Endodermal cell (in vitro differentiated cells): ENCODE measurements around the gene OCSTAMP. TPM values are rescaled to one million over a fixed set of nuclear protein-coding genes. Genes with fewer than 3 reads are reported as not detected.

Source experiments
- DNase-seq: peaks from one replicate; pipeline ENCODE4 v3.0.0-alpha.2; 2017
- H3K27ac ChIP-seq: 2 replicates; pipeline ENCODE4 v1.5.1; 2013; ENCODE audit warnings: mild to moderate bottlenecking, low read depth, low read length, moderate library complexity
- H3K27me3 ChIP-seq: 2 replicates; pipeline ENCODE4 v1.6.1; 2013; ENCODE audit warnings: mild to moderate bottlenecking, low read length, moderate library complexity; ENCODE audit not compliant: insufficient read depth, control insufficient read depth, poor library complexity, severe bottlenecking
- H3K36me3 ChIP-seq: 2 replicates; pipeline ENCODE4 v1.7.0; 2013; ENCODE audit warnings: mild to moderate bottlenecking, low read length, moderate library complexity; ENCODE audit not compliant: control insufficient read depth, insufficient read depth
- H3K4me1 ChIP-seq: one replicate; pipeline ENCODE4 v1.7.0; 2013; ENCODE audit warnings: low read length; ENCODE audit not compliant: control insufficient read depth, insufficient read depth
- H3K4me3 ChIP-seq: 2 replicates; pipeline ENCODE4 v1.5.1; 2013; ENCODE audit warnings: mild to moderate bottlenecking, low read length, moderate library complexity
- H3K9ac ChIP-seq: 2 replicates; pipeline ENCODE4 v1.6.1; 2013; ENCODE audit warnings: mild to moderate bottlenecking, low read length, moderate library complexity; ENCODE audit not compliant: poor library complexity, severe bottlenecking; ENCODE audit errors: extremely low read depth
- H3K9me3 ChIP-seq: 2 replicates; pipeline ENCODE4 v1.6.1; 2013; ENCODE audit warnings: mild to moderate bottlenecking, low read length, moderate library complexity; ENCODE audit not compliant: control insufficient read depth
- H3K27ac Mint-ChIP-seq: 2 replicates; pipeline ENCODE4 v1.8.0; 2020; ENCODE audit warnings: mixed read lengths
- H3K27me3 Mint-ChIP-seq: 2 replicates; pipeline ENCODE4 v1.8.0; 2021; ENCODE audit warnings: mild to moderate bottlenecking, mixed read lengths; ENCODE audit not compliant: insufficient read depth
- H3K36me3 Mint-ChIP-seq: 2 replicates; pipeline ENCODE4 v1.8.0; 2020; ENCODE audit warnings: low read depth, mixed read lengths
- H3K4me1 Mint-ChIP-seq: 2 replicates; pipeline ENCODE4 v1.8.0; 2020; ENCODE audit warnings: mixed read lengths
- H3K4me3 Mint-ChIP-seq: 2 replicates; pipeline ENCODE4 v1.8.0; 2020; ENCODE audit warnings: mild to moderate bottlenecking, moderate library complexity, mixed read lengths
- H3K9me3 Mint-ChIP-seq: 2 replicates; pipeline ENCODE4 v1.8.0; 2020; ENCODE audit warnings: mild to moderate bottlenecking, mixed read lengths
- CTCF ChIP-seq: fragments of 200-600 bp; sonication (generic); conservative IDR thresholded peaks from 2 replicates; pipeline ENCODE4 v1.5.0; 2021; ENCODE audit warnings: antibody characterized with exemption, mild to moderate bottlenecking
- WGBS, 2 experiments: methylation state at CpG; one replicate each; pipeline versions ENCODE4 v1.1.5 to v1.1.7; 2013; ENCODE audit warnings: missing lambda C conversion rate in 2 of 2, mixed read lengths in 1 of 2; ENCODE audit not compliant: insufficient coverage in 1 of 2, insufficient read length in 1 of 2; 5-methylcytosine and 5-hydroxymethylcytosine counted together
- total RNA-seq, 2 donors: library from RNA; stranded (reverse); fragmentation: NEBNext Ultra II Directional in 1 of 2; extraction: Animal tissue kit (Norgen Biotek cat#: 25700) in 1 of 2; gene quantifications; 2 replicates in 1 of 2; 3 replicates in 1 of 2; pipeline ENCODE4 v1.2.1, GENCODE V29; 2021

The OCSTAMP gene
- total RNA-seq, 2 donors from 2014 or later, result not detected

- H3K9ac ChIP-seq, result no peak overlapping the region
- Mint-ChIP-seq H3K36me3 (peaks cover 88% of the 10 kb centered on the region), H3K9me3 (peaks cover 97% of the 10 kb centered on the region), H3K27ac (no peak overlapping the region), H3K27me3 (no peaks in the 10 kb centered on the region), H3K4me3 (no peak overlapping the region), H3K4me1 (no peaks in the 10 kb centered on the region)
- WGBS, 2 experiments, result 95% methylated on average over 6 of the region's 6 CpGs
- H3K27me3 ChIP-seq, result no peaks in the 10 kb centered on the region
- TF ChIP-seq CTCF, result no peak
- H3K36me3 ChIP-seq, result peaks cover 59% of the 10 kb centered on the region
- peak overlapping the region; percentile 37 for H3K4me3 ChIP-seq
- H3K9me3 ChIP-seq, result peaks cover 84% of the 10 kb centered on the region
- no peak overlapping the region for H3K27ac ChIP-seq
- no peak for DNase-seq
- H3K4me1 ChIP-seq, result no peaks in the 10 kb centered on the region
These were observed 48.5 kb downstream of the OCSTAMP start for GRCh38 chr20:46501961-46502360.

GRCh38 chr20:46501337-46501942 lies 49.0 kb downstream of the OCSTAMP start:
- Histone ChIP-seq H3K27ac (no peak overlapping the region), H3K4me3 (peak overlapping the region; percentile 37), H3K4me1 (no peaks in the 10 kb centered on the region), H3K9ac (no peak overlapping the region), H3K36me3 (peaks cover 59% of the 10 kb centered on the region), H3K9me3 (peaks cover 86% of the 10 kb centered on the region), H3K27me3 (no peaks in the 10 kb centered on the region)
- 98 to 100% methylated on average over 3 to 5 of the region's 5 CpGs for WGBS, 2 experiments
- H3K27me3 Mint-ChIP-seq, result no peaks in the 10 kb centered on the region
- no peak overlapping the region for H3K4me3 Mint-ChIP-seq
- H3K27ac Mint-ChIP-seq, result no peak overlapping the region
- H3K4me1 Mint-ChIP-seq, result no peaks in the 10 kb centered on the region
- no peak for DNase-seq
- H3K9me3 Mint-ChIP-seq, result peaks cover 94% of the 10 kb centered on the region
- H3K36me3 Mint-ChIP-seq, result peaks cover 89% of the 10 kb centered on the region
- no peak for TF ChIP-seq CTCF

- no peak for TF ChIP-seq CTCF
- WGBS, 2 experiments, result 94 to 100% methylated on average over 1 to 3 of the region's 4 CpGs
- H3K27me3 ChIP-seq, result no peaks in the 10 kb centered on the region
- Mint-ChIP-seq H3K36me3 (peaks cover 46% of the 10 kb centered on the region), H3K27me3 (no peaks in the 10 kb centered on the region), H3K4me1 (no peaks in the 10 kb centered on the region), H3K4me3 (no peak overlapping the region), H3K27ac (no peak overlapping the region), H3K9me3 (peaks cover 22% of the 10 kb centered on the region)
- no peak overlapping the region for H3K4me3 ChIP-seq
- H3K36me3 ChIP-seq, result no peaks in the 10 kb centered on the region
- no peak for DNase-seq
- peaks cover 13% of the 10 kb centered on the region for H3K9me3 ChIP-seq
- H3K4me1 ChIP-seq, result no peaks in the 10 kb centered on the region
- H3K27ac ChIP-seq, result no peak overlapping the region
- no peak overlapping the region for H3K9ac ChIP-seq
These were observed 56.4 kb downstream of the OCSTAMP start for GRCh38 chr20:46494077-46494476.
